GM12801 (cell line): Measurements from ENCODE around the gene DNAJC21.

Source experiments
- TF ChIP-seq, protein P1 (sequence below): IDR thresholded peaks from one replicate; pipeline ENCODE4 v1.5.1; 2011; ENCODE audit warnings: control low read depth; ENCODE audit not compliant: insufficient read length; ENCODE audit errors: extremely low read depth

Gene DNAJC21

DNA sequence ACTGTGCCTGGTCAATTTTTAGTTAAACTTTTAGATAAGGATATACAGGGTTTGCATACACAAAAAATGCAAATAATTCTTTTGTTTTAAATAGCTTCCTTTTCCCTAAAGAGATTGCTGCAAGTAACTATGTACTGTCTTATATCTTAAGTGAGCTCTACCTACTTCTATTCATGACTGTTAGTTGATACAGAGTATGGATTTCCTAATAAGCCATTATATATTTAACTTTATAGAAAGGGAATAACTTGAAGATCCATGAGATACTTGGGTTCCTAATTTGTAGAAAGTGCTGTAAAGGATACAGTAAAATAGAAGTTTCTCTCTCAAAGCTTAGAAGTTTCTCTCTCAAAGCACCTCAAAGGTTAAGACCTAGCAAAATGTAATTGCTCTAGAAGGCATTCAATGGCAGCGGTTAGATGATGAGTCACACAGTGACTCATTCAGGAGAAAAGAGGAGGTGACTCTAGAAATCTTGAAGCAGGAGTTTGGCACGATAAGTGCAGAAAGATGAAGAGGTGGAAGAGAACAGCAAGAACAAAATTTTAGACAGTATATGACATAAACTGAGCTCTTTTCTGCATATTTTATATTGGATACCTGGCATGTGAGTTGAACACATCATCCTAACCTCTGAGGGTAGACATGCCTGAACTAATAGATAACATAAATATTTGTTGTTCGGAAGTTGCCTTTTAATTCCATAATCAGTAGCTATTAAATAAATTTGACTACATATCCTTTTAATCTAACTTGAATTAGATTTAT, 5.5 kb upstream of the DNAJC21 start:
- TF ChIP-seq, protein P1, sequence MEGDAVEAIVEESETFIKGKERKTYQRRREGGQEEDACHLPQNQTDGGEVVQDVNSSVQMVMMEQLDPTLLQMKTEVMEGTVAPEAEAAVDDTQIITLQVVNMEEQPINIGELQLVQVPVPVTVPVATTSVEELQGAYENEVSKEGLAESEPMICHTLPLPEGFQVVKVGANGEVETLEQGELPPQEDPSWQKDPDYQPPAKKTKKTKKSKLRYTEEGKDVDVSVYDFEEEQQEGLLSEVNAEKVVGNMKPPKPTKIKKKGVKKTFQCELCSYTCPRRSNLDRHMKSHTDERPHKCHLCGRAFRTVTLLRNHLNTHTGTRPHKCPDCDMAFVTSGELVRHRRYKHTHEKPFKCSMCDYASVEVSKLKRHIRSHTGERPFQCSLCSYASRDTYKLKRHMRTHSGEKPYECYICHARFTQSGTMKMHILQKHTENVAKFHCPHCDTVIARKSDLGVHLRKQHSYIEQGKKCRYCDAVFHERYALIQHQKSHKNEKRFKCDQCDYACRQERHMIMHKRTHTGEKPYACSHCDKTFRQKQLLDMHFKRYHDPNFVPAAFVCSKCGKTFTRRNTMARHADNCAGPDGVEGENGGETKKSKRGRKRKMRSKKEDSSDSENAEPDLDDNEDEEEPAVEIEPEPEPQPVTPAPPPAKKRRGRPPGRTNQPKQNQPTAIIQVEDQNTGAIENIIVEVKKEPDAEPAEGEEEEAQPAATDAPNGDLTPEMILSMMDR, result no peak

DNA sequence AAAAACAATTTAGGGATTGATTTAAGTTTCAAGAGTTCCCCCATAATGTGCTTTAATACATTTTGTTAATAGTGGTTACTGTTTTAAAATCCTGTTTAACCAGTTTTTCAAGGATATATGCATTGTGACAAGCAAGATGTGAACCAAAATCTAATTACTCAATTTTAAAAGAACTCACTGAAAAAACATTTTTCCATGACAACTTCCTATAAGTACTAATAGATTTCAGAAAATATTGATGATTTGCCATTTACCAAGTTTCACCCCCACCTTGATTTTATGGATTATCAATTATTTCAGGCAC, 4.9 kb upstream of the DNAJC21 start:
- TF ChIP-seq, protein P1, result no peak

DNA sequence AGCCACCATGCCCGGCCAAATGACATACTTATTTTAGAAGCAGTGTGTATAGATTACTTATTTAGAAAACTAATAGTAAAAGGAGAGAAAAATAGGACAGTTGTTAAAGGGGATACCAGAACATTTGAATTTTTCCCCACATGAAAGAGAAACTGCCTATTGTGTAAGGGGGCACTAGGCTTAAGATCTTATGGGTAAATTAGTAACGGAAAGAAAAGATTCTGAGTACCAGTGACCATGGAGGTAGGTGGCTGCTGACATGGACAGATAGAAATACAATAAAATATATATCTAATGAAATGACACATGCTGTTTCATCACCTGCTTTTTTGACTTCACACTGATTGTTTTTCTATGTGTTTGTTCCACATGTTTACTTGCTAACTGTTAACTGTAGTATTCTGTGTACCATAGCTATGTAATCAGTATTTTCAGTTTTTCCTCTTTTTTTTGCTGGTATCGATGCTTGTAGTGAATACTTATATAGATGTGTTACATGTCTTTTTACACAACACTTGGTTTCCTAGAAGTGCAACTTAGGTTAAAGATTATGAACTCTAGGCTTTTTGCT, 3.0 kb upstream of the DNAJC21 start:
- TF ChIP-seq, protein P1, result no peak

DNA sequence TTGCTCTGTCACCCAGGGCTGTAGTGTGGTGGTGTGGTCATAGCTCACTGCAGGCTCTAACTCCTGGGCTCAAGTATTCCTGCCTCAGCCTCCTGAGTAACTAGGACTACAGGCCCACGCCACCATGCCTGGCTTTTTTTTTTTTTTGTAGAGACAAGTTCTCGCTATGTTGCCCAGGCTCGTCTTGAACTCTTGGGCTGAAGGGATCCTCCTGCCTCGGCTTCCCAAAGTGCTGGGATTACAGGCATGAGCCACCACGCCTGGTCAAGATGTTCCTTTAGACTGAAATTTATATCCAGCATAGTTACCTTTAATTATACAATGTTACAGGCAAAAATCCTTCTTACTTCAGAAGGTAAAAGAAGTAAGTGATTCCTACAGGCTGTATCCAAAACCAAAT, 1.6 kb upstream of the DNAJC21 start:
- TF ChIP-seq, protein P1, result no peak

DNA sequence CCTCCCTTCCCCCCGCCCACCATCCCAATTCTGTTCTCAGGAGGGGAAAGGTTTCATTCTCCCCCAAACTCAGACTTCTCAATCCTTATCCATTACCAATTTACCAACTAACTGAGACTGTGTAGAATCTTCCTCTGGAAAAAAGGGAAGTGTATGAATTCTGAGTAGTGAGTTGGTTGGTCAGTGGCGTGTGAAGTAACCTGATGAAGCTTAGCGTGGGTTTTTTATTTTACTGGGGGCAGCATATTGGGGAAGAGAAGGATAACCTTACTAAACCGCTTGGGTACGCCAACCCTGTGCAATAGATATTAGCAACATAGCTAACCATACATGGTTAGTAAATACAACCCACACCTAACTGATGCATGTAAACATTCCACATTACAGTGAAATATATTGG, 1.1 kb upstream of the DNAJC21 start:
- TF ChIP-seq, protein P1, result no peak

DNA sequence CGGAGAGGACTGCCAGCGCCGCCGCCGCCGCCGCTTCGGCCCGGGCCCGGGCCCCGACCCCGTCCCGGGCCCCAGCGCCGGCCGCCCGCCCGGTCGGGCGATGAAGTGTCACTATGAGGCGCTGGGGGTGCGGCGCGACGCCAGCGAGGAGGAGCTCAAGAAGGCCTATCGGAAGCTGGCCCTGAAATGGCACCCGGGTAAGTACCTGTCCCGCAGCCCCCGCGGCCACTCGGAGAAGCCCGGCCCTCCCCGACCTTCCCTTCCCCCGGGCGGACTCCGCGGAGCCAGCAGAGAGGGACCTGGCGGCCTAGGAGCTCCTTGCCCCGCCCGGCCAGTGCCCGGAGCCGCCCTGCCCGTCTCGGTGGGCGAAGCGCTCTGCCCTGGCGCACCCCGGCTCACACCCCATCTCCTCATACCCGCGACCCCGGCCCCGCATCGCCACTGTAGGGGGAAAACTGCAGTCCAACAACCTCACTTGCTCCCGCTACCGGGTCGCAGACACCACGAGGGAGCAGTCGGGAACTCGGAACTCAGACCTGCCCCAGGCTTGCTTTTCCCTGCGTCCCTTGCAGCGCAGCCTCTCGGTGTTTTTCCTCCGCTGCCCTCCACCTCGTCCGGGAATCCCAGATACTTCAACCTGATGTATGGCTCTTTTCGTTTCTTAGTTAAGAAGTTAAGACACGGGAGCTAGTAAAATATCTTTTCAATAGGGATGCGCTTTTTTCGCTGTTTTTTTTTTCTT, 532 bp downstream of the DNAJC21 start:
- TF ChIP-seq, protein P1, result no peak

DNA sequence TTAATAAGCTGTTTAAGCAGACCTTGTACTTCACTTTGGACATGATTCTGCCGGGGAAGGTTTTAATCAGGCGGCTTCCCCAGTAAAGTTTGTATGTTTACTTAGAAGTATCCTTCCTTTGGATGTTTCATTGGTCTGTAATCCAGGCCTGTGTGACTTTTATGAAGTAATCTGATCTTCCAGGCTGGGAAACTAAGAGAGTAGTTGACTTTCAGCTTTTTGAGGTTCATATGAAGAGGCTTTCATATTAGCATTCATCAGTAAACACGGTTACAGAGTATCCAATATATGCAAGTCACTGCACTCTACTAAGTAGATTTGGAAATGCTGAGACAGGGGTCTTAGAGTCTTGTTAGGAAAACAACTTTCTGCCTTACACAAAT, 1.1 kb downstream of the DNAJC21 start:
- TF ChIP-seq, protein P1, result no peak
